A549 (cell line): Measurements from ENCODE around the gene ZBTB25. TPM values are rescaled to one million over a fixed set of nuclear protein-coding genes. Genes with fewer than 3 reads are reported as not detected.

Source experiments
- ATAC-seq, 2 experiments: fragments of 200-7000 bp in 1 of 2; fragments of >200 bp in 1 of 2; cut with Nextera tagmentation in 1 of 2; cut with Tn5 transposase in 1 of 2; 3 replicates each; pipeline versions ENCODE4 v1.8.0 to v1.9.1; 2018 to 2020; ENCODE audit warnings: mild to moderate bottlenecking in 1 of 2, moderate library complexity in 1 of 2
- CTCF ChIA-PET: fragments of 300-600 bp; sonication (Branson Sonifier 250); formaldehyde crosslinking; extraction: SDS; loops from one replicate; lab custom pipeline; 2021; ENCODE audit warnings: antibody characterized with exemption, inconsistent platforms; lab: Yijun Ruan, JAX
- POLR2A ChIA-PET: fragments of 350-600 bp; formaldehyde crosslinking; extraction: SDS; loops from one replicate; lab custom pipeline; 2021; ENCODE audit warnings: antibody characterized with exemption, inconsistent platforms; lab: Yijun Ruan, JAX
- DNase-seq, 2 experiments: peaks; one replicate each; pipeline versions ENCODE4 v3.0.0 to v3.0.0-alpha.2; 2011 to 2016; ENCODE audit warnings: low read depth in 1 of 2, low spot score in 1 of 2
- FAIRE-seq: peaks from 2 replicates; lab custom pipeline; 2011; peaks lifted over from hg19 to GRCh38; lab: Jason Lieb, UNC
- H3K27ac ChIP-seq, 2 experiments: fragments of >200 bp; sonication (Bioruptor Twin); formaldehyde crosslinking; 3 replicates each; pipeline ENCODE4 v1.5.1; 2016 to 2017
- H3K4me1 ChIP-seq: fragments of >200 bp; sonication (Bioruptor Twin); formaldehyde crosslinking; 3 replicates; pipeline ENCODE4 v1.6.1; 2016
- H3K4me2 ChIP-seq: fragments of >200 bp; sonication (Bioruptor Twin); formaldehyde crosslinking; 3 replicates; pipeline ENCODE4 v1.6.1; 2016
- H3K4me3 ChIP-seq: fragments of >200 bp; sonication (Bioruptor Twin); formaldehyde crosslinking; 3 replicates; pipeline ENCODE4 v1.5.1; 2016
- H3K9me3 ChIP-seq: fragments of >200 bp; sonication (Bioruptor Twin); formaldehyde crosslinking; 3 replicates; pipeline ENCODE4 v1.6.1; 2016
- ATOH8 ChIP-seq: fragments of 250-450 bp; sonication (Bioruptor Pico); IDR thresholded peaks from 2 replicates; pipeline ENCODE4 v1.5.0; 2020; ENCODE audit warnings: low read depth, mild to moderate bottlenecking, moderate library complexity
- CEBPB ChIP-seq, 2 experiments: fragments of >200 bp in 1 of 2; sonication (Bioruptor Twin) in 1 of 2; formaldehyde crosslinking in 1 of 2; IDR thresholded peaks; 2 replicates each; pipeline ENCODE4 v1.6.1; 2012 to 2016
- CHD2 ChIP-seq: fragments of 150-350 bp; IDR thresholded peaks from 2 replicates; pipeline ENCODE4 v1.6.1; 2014; ENCODE audit warnings: low read length; ENCODE audit not compliant: partially characterized antibody
- FOXS1 ChIP-seq: fragments of 250-450 bp; sonication (Bioruptor Pico); IDR thresholded peaks from 2 replicates; pipeline ENCODE4 v1.5.0; 2020; ENCODE audit warnings: mild to moderate bottlenecking, moderate library complexity
- HOXB13 ChIP-seq: fragments of 250-450 bp; sonication (Bioruptor Pico); IDR thresholded peaks from 2 replicates; pipeline ENCODE4 v1.5.0; 2020; ENCODE audit warnings: low read depth, mild to moderate bottlenecking, moderate library complexity
- JUN ChIP-seq, 2 experiments: fragments of >200 bp; sonication (Bioruptor Twin); formaldehyde crosslinking; IDR thresholded peaks; 2 replicates in 1 of 2; 3 replicates in 1 of 2; pipeline ENCODE4 v1.6.1; 2016 to 2017
- KDM5A ChIP-seq: fragments of 200-600 bp; sonication (generic); IDR thresholded peaks from 2 replicates; pipeline ENCODE4 v1.6.1; 2016; ENCODE audit warnings: antibody characterized with exemption, mild to moderate bottlenecking
- MAFK ChIP-seq: fragments of 450-650 bp; IDR thresholded peaks from 2 replicates; pipeline ENCODE4 v1.6.1; 2014; ENCODE audit not compliant: partially characterized antibody
- MAZ ChIP-seq: fragments of 150-350 bp; IDR thresholded peaks from 2 replicates; pipeline ENCODE4 v1.6.1; 2014; ENCODE audit warnings: antibody characterized with exemption, low read depth, low read length, borderline replicate concordance
- MYC ChIP-seq: IDR thresholded peaks from 2 replicates; pipeline ENCODE4 v1.6.1; 2012; ENCODE audit warnings: mild to moderate bottlenecking, inconsistent platforms, low read length, improper control_type of control experiment, borderline replicate concordance
- NPAS2 ChIP-seq: fragments of 250-450 bp; sonication (Bioruptor Pico); IDR thresholded peaks from 2 replicates; pipeline ENCODE4 v1.8.0; 2022; ENCODE audit warnings: mild to moderate bottlenecking, moderate library complexity, borderline replicate concordance
- PBX3 ChIP-seq: IDR thresholded peaks from 2 replicates; pipeline ENCODE4 v1.6.1; 2012
- PHF8 ChIP-seq: fragments of 200-600 bp; sonication (generic); IDR thresholded peaks from 2 replicates; pipeline ENCODE4 v1.6.1; 2016; ENCODE audit warnings: low read depth, mild to moderate bottlenecking, antibody characterized with exemption, moderate library complexity, borderline replicate concordance
- POLR2A ChIP-seq: IDR thresholded peaks from 2 replicates; pipeline ENCODE4 v1.6.1; 2012; ENCODE audit warnings: mild to moderate bottlenecking, low read length
- RAD21 ChIP-seq, 2 experiments: fragments of >200 bp in 1 of 2; sonication (Bioruptor Twin) in 1 of 2; formaldehyde crosslinking in 1 of 2; IDR thresholded peaks in 1 of 2; conservative IDR thresholded peaks in 1 of 2; 2 replicates in 1 of 2; 3 replicates in 1 of 2; pipeline ENCODE4 v1.6.1; 2012 to 2018; ENCODE audit warnings: inconsistent platforms in 1 of 2
- RARB ChIP-seq: fragments of 250-450 bp; sonication (Bioruptor Pico); IDR thresholded peaks from 2 replicates; pipeline ENCODE4 v1.8.0; 2021; ENCODE audit warnings: mild to moderate bottlenecking, moderate library complexity
- RFX5 ChIP-seq: fragments of 450-650 bp; IDR thresholded peaks from 2 replicates; pipeline ENCODE4 v1.7.1; 2014; ENCODE audit warnings: antibody characterized with exemption, mild to moderate bottlenecking, moderate library complexity
- RNF2 ChIP-seq: fragments of 200-600 bp; sonication (generic); IDR thresholded peaks from 2 replicates; pipeline ENCODE4 v1.6.1; 2016; ENCODE audit warnings: low read depth, mild to moderate bottlenecking, antibody characterized with exemption, moderate library complexity, borderline replicate concordance
- SMC3 ChIP-seq: fragments of >200 bp; sonication (Bioruptor Twin); formaldehyde crosslinking; IDR thresholded peaks from 3 replicates; pipeline ENCODE4 v1.6.1; 2018; ENCODE audit warnings: inconsistent platforms
- TFCP2L1 ChIP-seq: fragments of 250-450 bp; sonication (Bioruptor Pico); IDR thresholded peaks from 2 replicates; pipeline ENCODE4 v1.5.0; 2021; ENCODE audit warnings: mild to moderate bottlenecking
- ZNF302 ChIP-seq: fragments of 250-450 bp; sonication (Bioruptor Pico); IDR thresholded peaks from 2 replicates; pipeline ENCODE4 v1.9.0; 2021; ENCODE audit warnings: inconsistent platforms, mild to moderate bottlenecking, moderate library complexity
- ZSCAN20 ChIP-seq: fragments of 250-450 bp; sonication (Bioruptor Pico); IDR thresholded peaks from 2 replicates; pipeline ENCODE4 v1.8.0; 2022; ENCODE audit warnings: mild to moderate bottlenecking, moderate library complexity
- WGBS: methylation state at CpG from one replicate; pipeline ENCODE4 v1.1.6; 2017; ENCODE audit errors: missing lambda C conversion rate; 5-methylcytosine and 5-hydroxymethylcytosine counted together
- polyA plus RNA-seq, 4 experiments: library from polyadenylated mRNA; depleted of rRNA in 3 of 4; stranded (reverse); fragments of >200 nt; fragmentation: RNase III in 1 of 4; extraction: RNeasy Plus Mini Kit Qiagen cat#74134 plus additional on column Dnase treatment in 1 of 4; gene quantifications; 2 replicates in 3 of 4; 3 replicates in 1 of 4; pipeline ENCODE4 v1.2.3, GENCODE V29; 2011 to 2017
- TF ChIP-seq, protein P1 (sequence below): fragments of 250-450 bp; sonication (Bioruptor Pico); IDR thresholded peaks from 2 replicates; pipeline ENCODE4 v1.5.0; 2021; ENCODE audit warnings: mild to moderate bottlenecking, moderate library complexity, borderline replicate concordance
- TF ChIP-seq, protein P2 (sequence below): IDR thresholded peaks from 2 replicates; pipeline ENCODE4 v1.6.1; 2012

Gene ZBTB25
- polyA plus RNA-seq, 2 of the 4 experiments (the other 2 are of a cell fraction): 5.4 to 15.0 TPM

- ATAC-seq (peak; percentile 65 to 78), FAIRE-seq (no peak), DNase-seq (peak; percentile 62 to 90)
- peak within 1 kb of the TSS; percentile 76 for H3K4me3 ChIP-seq
- 0% methylated on average over 6 of the region's 63 CpGs for WGBS
- TF ChIP-seq MYC: peak; percentile 32; the same call in 1 of the 2 replicates
- TF ChIP-seq, protein P1, sequence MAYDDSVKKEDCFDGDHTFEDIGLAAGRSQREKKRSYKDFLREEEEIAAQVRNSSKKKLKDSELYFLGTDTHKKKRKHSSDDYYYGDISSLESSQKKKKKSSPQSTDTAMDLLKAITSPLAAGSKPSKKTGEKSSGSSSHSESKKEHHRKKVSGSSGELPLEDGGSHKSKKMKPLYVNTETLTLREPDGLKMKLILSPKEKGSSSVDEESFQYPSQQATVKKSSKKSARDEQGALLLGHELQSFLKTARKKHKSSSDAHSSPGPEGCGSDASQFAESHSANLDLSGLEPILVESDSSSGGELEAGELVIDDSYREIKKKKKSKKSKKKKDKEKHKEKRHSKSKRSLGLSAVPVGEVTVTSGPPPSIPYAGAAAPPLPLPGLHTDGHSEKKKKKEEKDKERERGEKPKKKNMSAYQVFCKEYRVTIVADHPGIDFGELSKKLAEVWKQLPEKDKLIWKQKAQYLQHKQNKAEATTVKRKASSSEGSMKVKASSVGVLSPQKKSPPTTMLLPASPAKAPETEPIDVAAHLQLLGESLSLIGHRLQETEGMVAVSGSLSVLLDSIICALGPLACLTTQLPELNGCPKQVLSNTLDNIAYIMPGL (CRISPR knock-in tag): 0 out of 2 replicates have a peak, but pooled peaks have one; percentile 19
- TF ChIP-seq POLR2A: peak; percentile 58
- TF ChIP-seq RNF2: no peak
- 0 out of 2 replicates have a peak, but pooled peaks have one; percentile 1 for TF ChIP-seq PHF8
- TF ChIP-seq, protein P2, sequence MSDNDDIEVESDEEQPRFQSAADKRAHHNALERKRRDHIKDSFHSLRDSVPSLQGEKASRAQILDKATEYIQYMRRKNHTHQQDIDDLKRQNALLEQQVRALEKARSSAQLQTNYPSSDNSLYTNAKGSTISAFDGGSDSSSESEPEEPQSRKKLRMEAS: peak; percentile 16; the same call in 1 of the 2 replicates
- no peak for TF ChIP-seq MAFK
- peak; percentile 47; the same call in 1 of the 2 replicates for TF ChIP-seq RARB (CRISPR knock-in tag)
- 0 out of 2 replicates have a peak, but pooled peaks have one; percentile 37 for TF ChIP-seq FOXS1 (CRISPR knock-in tag)
- 0 out of 2 replicates have a peak, but pooled peaks have one; percentile 83 for TF ChIP-seq TFCP2L1 (CRISPR knock-in tag)
- TF ChIP-seq ZSCAN20 (CRISPR knock-in tag): no peak
- no peak for TF ChIP-seq NPAS2 (CRISPR knock-in tag)
- peak; percentile 13; the same call in 1 of the 2 replicates for TF ChIP-seq ATOH8 (CRISPR knock-in tag)
- TF ChIP-seq JUN (IDR thresholded peaks at IDR 0.05): peak in 1 of 2 experiments; percentile 14; a peak in 2 of 5 replicates
- no peak for TF ChIP-seq CHD2
- no peak for TF ChIP-seq ZNF302 (CRISPR knock-in tag)
- peak; percentile 76; the same call in 1 of the 2 replicates for TF ChIP-seq PBX3
- TF ChIP-seq RAD21 (conservative IDR thresholded peaks at IDR 0.05 in 1 of 2, IDR thresholded peaks at IDR 0.05 in 1 of 2): no peak
- TF ChIP-seq CEBPB (IDR thresholded peaks at IDR 0.05): peak; percentile 4 to 30; a peak in 2 of 4 replicates
- peaks cover 62% of the 10 kb centered on the region for H3K4me1 ChIP-seq
- H3K4me2 ChIP-seq: peak within 1 kb of the TSS; percentile 87
- CTCF ChIA-PET: interaction anchor here (0.8 to 1.2 kb wide), 2 partner anchors 133 to 163 kb away, joined by 3 read pairs; no protein-coding TSS in a partner anchor
- H3K27ac ChIP-seq: peak within 1 kb of the TSS; percentile 96 to 97
- H3K9me3 ChIP-seq: no peaks in the 10 kb centered on the region
- POLR2A ChIA-PET: interaction anchor here (0.6 to 3.1 kb wide), 18 partner anchors 10 to 400 kb away, joined by 3 to 42 read pairs (median 4); partner anchors contain the start of genes HSPA2 and MTHFD1
These were observed 765 bp upstream of the ZBTB25 start, which contains the start of gene ZBTB1 for GRCh38 chr14:64504310-64504896. TSS of gene ZBTB1 (plus strand) at chr14:64504770. CDS start at chr14:64521505, 16,735 bp downstream.

DNA sequence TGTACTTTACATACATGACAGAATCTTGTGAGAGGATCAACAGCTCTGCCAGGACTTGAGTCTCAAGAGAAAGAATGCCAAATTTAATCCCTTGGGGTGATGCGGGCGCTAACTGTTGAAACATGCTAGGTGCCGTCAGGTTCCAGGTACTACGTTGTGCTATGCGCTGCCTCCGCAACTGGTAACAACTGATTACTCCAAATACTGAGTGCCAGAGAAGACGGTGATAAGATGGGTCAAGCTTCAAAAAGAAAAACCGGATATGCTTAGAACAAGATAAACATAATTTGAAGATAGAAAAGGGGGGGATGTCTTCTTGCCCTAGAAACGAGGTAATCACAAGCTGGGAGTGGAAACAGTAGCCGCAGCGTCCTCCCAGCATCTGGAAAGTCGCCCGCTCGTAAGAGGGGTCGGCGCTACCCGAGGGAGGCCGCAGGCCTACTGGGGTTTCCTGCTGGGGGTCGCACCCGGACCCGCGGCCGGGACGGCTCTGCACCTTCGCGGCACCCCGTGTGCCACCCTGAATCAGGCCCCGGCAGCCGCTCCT is 678 bp downstream of the ZBTB25 start:
- H3K4me1 ChIP-seq: peaks cover 48% of the 10 kb centered on the region

More for the DNA sequence above, 678 bp downstream of the ZBTB25 start:
- H3K4me2 ChIP-seq: peak overlapping the region; percentile 87
- ATAC-seq: no peak
- ChIA-PET POLR2A (interaction anchor here (3.1 kb wide), 1 partner anchor 38 kb away, joined by 42 read pairs; the partner anchor contains the start of gene HSPA2), CTCF (interaction anchor here (0.8 to 2.4 kb wide), 5 partner anchors 24 to 133 kb away, joined by 3 to 10 read pairs (median 3); partner anchors contain the start of gene HSPA2)
- peak overlapping the region; percentile 76 for H3K4me3 ChIP-seq
- H3K9me3 ChIP-seq: no peaks in the 10 kb centered on the region
- FAIRE-seq: no peak
- peak in 1 of 2 experiments; percentile 23 for DNase-seq
- peak overlapping the region; percentile 96 to 97 for H3K27ac ChIP-seq
- TF ChIP-seq KDM5A: no peak
- TF ChIP-seq SMC3: no peak
- TF ChIP-seq, protein P1 (CRISPR knock-in tag): no peak
- no peak for TF ChIP-seq HOXB13 (CRISPR knock-in tag)
- TF ChIP-seq RFX5: no peak
- no peak for TF ChIP-seq MAZ
- TF ChIP-seq, all 56 proteins: peak for 0
- WGBS: 2% methylated on average over 18 of the region's 29 CpGs
